Stimulated activated naive CD4-positive, alpha-beta T cell treated with Interleukin-2 at 50 U/mL for 16 hours (primary cell): ENCODE measurements around the gene ZNF692.

Experiments
- DNase-seq: peaks from one replicate; lab custom pipeline; 2025; lab: John Stamatoyannopoulos, UW

ZNF692 gene

GRCh38 chr1:248873993-248874533 lies 15.2 kb upstream of the ZNF692 start:
- peak; percentile 64 for DNase-seq

GRCh38 chr1:248873409-248873992 lies 14.6 kb upstream of the ZNF692 start:
- peak; percentile 87 for DNase-seq

GRCh38 chr1:248872752-248873408 lies 14.0 kb upstream of the ZNF692 start:
- DNase-seq: peak; percentile 23

- DNase-seq: no peak
These were observed 13.0 kb upstream of the ZNF692 start for GRCh38 chr1:248871837-248872401.

- peak; percentile 81 for DNase-seq
These were observed 4.4 kb upstream of the ZNF692 start for GRCh38 chr1:248862998-248863881.

- DNase-seq: no peak
These were observed 3.8 kb upstream of the ZNF692 start for GRCh38 chr1:248862695-248862997.

- no peak for DNase-seq
These were observed 2.7 kb upstream of the ZNF692 start for GRCh38 chr1:248861616-248862015.

- no peak for DNase-seq
These were observed 1.1 kb upstream of the ZNF692 start for GRCh38 chr1:248860007-248860406.

- DNase-seq: peak; percentile 28
These were observed 592 bp downstream of the ZNF692 start for GRCh38 chr1:248858096-248858890.

- DNase-seq: no peak
These were observed 1.2 kb downstream of the ZNF692 start for GRCh38 chr1:248857749-248858095.

GRCh38 chr1:248857201-248857600 lies 1.7 kb downstream of the ZNF692 start:
- DNase-seq: no peak

GRCh38 chr1:248856176-248856575 lies 2.7 kb downstream of the ZNF692 start:
- no peak for DNase-seq

- DNase-seq: no peak
These were observed 3.3 kb downstream of the ZNF692 start for GRCh38 chr1:248855580-248855979.

GRCh38 chr1:248853663-248854375 lies 5.1 kb downstream of the ZNF692 start:
- DNase-seq: peak; percentile 2

- DNase-seq: no peak
These were observed 6.1 kb downstream of the ZNF692 start for GRCh38 chr1:248852481-248853405.

GRCh38 chr1:248851390-248851789 lies 7.5 kb downstream of the ZNF692 start:
- DNase-seq: no peak

GRCh38 chr1:248850536-248851251 lies 8.2 kb downstream of the ZNF692 start:
- DNase-seq: no peak

GRCh38 chr1:248850124-248850523 lies 8.8 kb downstream of the ZNF692 start:
- DNase-seq: no peak

- DNase-seq: no peak
These were observed 9.2 kb downstream of the ZNF692 start for GRCh38 chr1:248849637-248850036.
